K562 (cell line): Measurements from ENCODE around the gene HMGN2. TPM values are rescaled to one million over a fixed set of nuclear protein-coding genes. Genes with fewer than 3 reads are reported as not detected.
A peak's percentile ranks its signal among the peaks of the same experiment; 100 is the strongest.

Source experiments
- ATF2 ChIP-seq: sonication (generic); formaldehyde crosslinking; IDR thresholded peaks from 2 replicates; pipeline ENCODE4 v1.8.1; 2022; ENCODE audit warnings: missing genetic modification reagents
- CHD4 ChIP-seq: fragments of 200-600 bp; sonication (generic); IDR thresholded peaks from 3 replicates; pipeline ENCODE4 v1.6.1; 2012; ENCODE audit warnings: low read depth, mild to moderate bottlenecking, mixed read lengths, low read length, inconsistent platforms; ENCODE audit not compliant: insufficient read depth, insufficient replicate concordance, poor library complexity, severe bottlenecking
- COPS2 ChIP-seq: fragments of 450-650 bp; conservative IDR thresholded peaks from 2 replicates; pipeline ENCODE4 v1.6.1; 2016; ENCODE audit warnings: mild to moderate bottlenecking, moderate library complexity
- CREBBP ChIP-seq: IDR thresholded peaks from one replicate; pipeline ENCODE4 v1.6.1; 2012; ENCODE audit warnings: low read depth, mild to moderate bottlenecking, control low read depth, inconsistent platforms, low read length
- DMBX1 ChIP-seq: fragments of 250-450 bp; sonication (Bioruptor Pico); IDR thresholded peaks from 2 replicates; pipeline ENCODE4 v1.8.0; 2022; ENCODE audit warnings: inconsistent platforms, mild to moderate bottlenecking, moderate library complexity, borderline replicate concordance
- ETS2 ChIP-seq: IDR thresholded peaks from 2 replicates; pipeline ENCODE4 v1.6.1; 2016; ENCODE audit warnings: borderline replicate concordance, missing genetic modification characterization, mild to moderate bottlenecking, moderate library complexity, missing compliant biosample characterization; ENCODE audit not compliant: poor library complexity, severe bottlenecking
- KDM5B ChIP-seq: fragments of 200-600 bp; sonication (generic); IDR thresholded peaks from 2 replicates; pipeline ENCODE4 v1.6.1; 2012; ENCODE audit warnings: low read depth, mild to moderate bottlenecking, moderate library complexity, low read length, control low read depth, inconsistent platforms; ENCODE audit not compliant: insufficient replicate concordance
- KLF1 ChIP-seq: fragments of 450-650 bp; IDR thresholded peaks from 2 replicates; pipeline ENCODE4 v1.6.1; 2016; ENCODE audit warnings: missing genetic modification characterization, missing compliant biosample characterization
- MAFK ChIP-seq: IDR thresholded peaks from 2 replicates; pipeline ENCODE4 v1.6.1; 2011; ENCODE audit warnings: low read length, improper control_type of control experiment
- MEF2A ChIP-seq: IDR thresholded peaks from 2 replicates; pipeline ENCODE4 v1.6.1; 2011; ENCODE audit warnings: low read depth, mild to moderate bottlenecking, low read length, moderate library complexity; ENCODE audit not compliant: control insufficient read depth
- MTA2 ChIP-seq: fragments of 450-650 bp; IDR thresholded peaks from 2 replicates; pipeline ENCODE4 v1.6.1; 2016; ENCODE audit warnings: low read depth
- PYGO2 ChIP-seq: fragments of 450-650 bp; IDR thresholded peaks from 2 replicates; pipeline ENCODE4 v1.6.1; 2016; ENCODE audit warnings: mild to moderate bottlenecking, missing genetic modification characterization, moderate library complexity, missing compliant biosample characterization
- RAD21 ChIP-seq, 2 experiments: fragments of 250-450 bp in 1 of 2; fragments of 450-650 bp in 1 of 2; sonication (Bioruptor Pico) in 1 of 2; formaldehyde crosslinking in 1 of 2; IDR thresholded peaks in 1 of 2; conservative IDR thresholded peaks in 1 of 2; 2 replicates each; pipeline versions ENCODE4 v1.4.0 to v1.8.0; 2020 to 2022; ENCODE audit warnings: mild to moderate bottlenecking in 2 of 2, moderate library complexity in 1 of 2
- RBFOX2 ChIP-seq: fragments of 200-400 bp; formaldehyde crosslinking; IDR thresholded peaks from 2 replicates; pipeline ENCODE4 v1.6.1; 2017; ENCODE audit warnings: low read depth, mild to moderate bottlenecking, low read length, moderate library complexity
- SLC30A9 ChIP-seq: fragments of 250-450 bp; sonication (Bioruptor Pico); IDR thresholded peaks from 2 replicates; pipeline ENCODE4 v1.8.0; 2022; ENCODE audit warnings: mild to moderate bottlenecking, moderate library complexity
- SMAD3 ChIP-seq: fragments of 450-650 bp; formaldehyde crosslinking; conservative IDR thresholded peaks from 2 replicates; pipeline ENCODE4 v1.4.0; 2020; ENCODE audit warnings: mild to moderate bottlenecking
- THRAP3 ChIP-seq: fragments of 450-650 bp; IDR thresholded peaks from 2 replicates; pipeline ENCODE4 v1.6.1; 2016; ENCODE audit warnings: mild to moderate bottlenecking, inconsistent platforms, borderline replicate concordance
- YBX1 ChIP-seq: fragments of 450-650 bp; IDR thresholded peaks from 2 replicates; pipeline ENCODE4 v1.7.1; 2016; ENCODE audit warnings: mild to moderate bottlenecking
- ZBTB12 ChIP-seq: fragments of 250-450 bp; sonication (Bioruptor Pico); IDR thresholded peaks from 2 replicates; pipeline ENCODE4 v1.4.0; 2020
- ZC3H11A ChIP-seq: IDR thresholded peaks from 2 replicates; pipeline ENCODE4 v1.6.1; 2012; ENCODE audit warnings: low read depth, low read length, improper control_type of control experiment
- ZHX1 ChIP-seq: fragments of 150-350 bp; conservative IDR thresholded peaks from 2 replicates; pipeline ENCODE4 v1.6.1; 2014; ENCODE audit warnings: low read length
- ZNF134 ChIP-seq: fragments of 250-450 bp; sonication (Bioruptor Pico); conservative IDR thresholded peaks from 2 replicates; pipeline ENCODE4 v1.4.0; 2020
- ZNF146 ChIP-seq: IDR thresholded peaks from one replicate; pipeline ENCODE4 v1.6.1; 2018; ENCODE audit warnings: missing compliant biosample characterization; ENCODE audit not compliant: unreplicated experiment
- ZNF232 ChIP-seq: sonication (generic); formaldehyde crosslinking; IDR thresholded peaks from 2 replicates; pipeline ENCODE4 v1.8.0; 2022; ENCODE audit warnings: mild to moderate bottlenecking, missing genetic modification reagents
- ZNF75A ChIP-seq: fragments of 450-650 bp; formaldehyde crosslinking; IDR thresholded peaks from 2 replicates; pipeline ENCODE4 v1.4.0; 2020; ENCODE audit warnings: mild to moderate bottlenecking
- polyA plus RNA-seq, 8 experiments: library from polyadenylated mRNA; depleted of rRNA in 4 of 8; stranded (reverse) in 5 of 8; unstranded in 3 of 8; fragments of >200 nt; fragmentation: Nextera tagmentation in 2 of 8; fragmentation: Illumina TruSeq in 1 of 8; extraction: Ambion mirVana in 2 of 8; extraction: Trizol in 1 of 8; gene quantifications; 2 replicates each; pipeline versions ENCODE4 v1.2.1 to v1.2.3, GENCODE V29; 2011 to 2014; ENCODE audit warnings: inconsistent platforms in 1 of 8, missing spikeins in 1 of 8
- total RNA-seq, 7 experiments: library from RNA; depleted of rRNA in 6 of 7; stranded (reverse); fragments of >200 nt in 6 of 7; fragmentation: Illumina TruSeq in 2 of 7; extraction: Trizol in 2 of 7; gene quantifications; 2 replicates each; pipeline versions ENCODE4 v1.2.1 to v1.2.3, GENCODE V29; 2011 to 2021; ENCODE audit warnings: low replicate concordance in 1 of 7

HMGN2 gene
- total and polyA plus RNA-seq, 9 of the 15 experiments (the other 6 are each of a cell fraction or from before 2014, with no cell fraction given): 370 to 1,354 (median 965) TPM

GRCh38 chr1:26483980-26484379 is 11.7 kb downstream of the HMGN2 start (continued):
- TF ChIP-seq RAD21 (CRISPR knock-in tag; conservative IDR thresholded peaks at IDR 0.05 in 1 of 2, IDR thresholded peaks at IDR 0.05 in 1 of 2): no peak
- no peak for TF ChIP-seq CREBBP
- no peak for TF ChIP-seq KLF1 (tag)
- TF ChIP-seq KDM5B: no peak
- no peak for TF ChIP-seq SLC30A9 (CRISPR knock-in tag)
- TF ChIP-seq COPS2: no peak
- no peak for TF ChIP-seq ZC3H11A
- no peak for TF ChIP-seq RBFOX2
- 0 out of 2 replicates have a peak, but pooled peaks have one; percentile 10 for TF ChIP-seq ZBTB12 (CRISPR knock-in tag)
- TF ChIP-seq CHD4: no peak
- no peak for TF ChIP-seq ETS2 (tag)
- TF ChIP-seq ZNF232 (CRISPR knock-in tag): no peak
- no peak for TF ChIP-seq ATF2
- no peak for TF ChIP-seq MTA2
- TF ChIP-seq SMAD3 (CRISPR knock-in tag): peak; percentile 90
- no peak for TF ChIP-seq ZNF75A
- TF ChIP-seq PYGO2 (tag): no peak
- no peak for TF ChIP-seq ZNF134
- no peak for TF ChIP-seq MAFK
- 0 out of 2 replicates have a peak, but pooled peaks have one; percentile 23 for TF ChIP-seq DMBX1 (CRISPR knock-in tag)
- no peak for TF ChIP-seq THRAP3
- no peak for TF ChIP-seq YBX1
- peak; percentile 44; the same call in 1 of the 2 replicates for TF ChIP-seq MEF2A
- TF ChIP-seq ZHX1: no peak
- no peak for TF ChIP-seq ZNF146 (CRISPR knock-in tag)
